ENCODE measurements around the gene UBE2I. TPM values are rescaled to one million over a fixed set of nuclear protein-coding genes. Genes with fewer than 3 reads are reported as not detected.
"Not testable (repeated sequence)": the region's sequence is repeated elsewhere in the genome, so short reads cannot be mapped to it uniquely, and the experiment has no call there.

The UBE2I gene
- total RNA-seq, 1 experiment from 2014 or later, result 198 TPM

DNA sequence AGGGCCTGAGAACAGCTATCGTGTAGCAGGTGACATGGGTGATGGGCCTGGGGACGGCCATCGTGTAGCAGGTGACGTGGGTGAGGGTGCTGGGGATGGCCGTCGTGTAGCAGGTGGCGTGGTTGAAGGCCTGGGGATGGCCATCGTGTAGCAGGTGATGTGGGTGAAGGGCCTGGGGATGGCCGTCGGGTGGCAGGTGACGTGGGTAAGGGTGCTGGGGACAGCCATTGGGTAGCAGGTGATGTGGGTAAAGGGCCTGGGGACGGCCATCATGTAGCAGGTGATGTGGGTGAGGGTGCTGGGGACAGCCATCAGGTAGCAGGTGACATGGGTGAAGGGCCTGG, 38.1 kb upstream of the UBE2I start:
- Histone ChIP-seq H3K4me1 (ENCODE audit: control insufficient read depth, insufficient read depth, low read length) (no peaks in the 10 kb centered on the region), H3K27me3 (ENCODE audit: control insufficient read depth, insufficient read depth, low read length) (no peaks in the 10 kb centered on the region), H3K9me3 (ENCODE audit: control insufficient read depth, insufficient read depth, low read depth, low read length) (no peaks in the 10 kb centered on the region), H3K27ac (ENCODE audit: low read length) (no peak overlapping the region), H3K4me3 (ENCODE audit: low read depth in 2 of 2, low read length in 2 of 2) (no peak overlapping the region), H3K36me3 (ENCODE audit: control insufficient read depth, insufficient read depth, low read length) (no peaks in the 10 kb centered on the region)
- intact Hi-C loops (cut with micrococcal nuclease; ENCODE audit: unreplicated experiment), result no loop called here
- no TSS peak for BruUV-seq (replicated peaks)
- in situ Hi-C loops (cut with HindIII; ENCODE audit: low pct_unique_long_range_greater_than_20kb, low sequenced_read_pairs), result no loop called here
- CTCF ChIA-PET, result no interaction called here
- no peak for ATAC-seq
- TF ChIP-seq POLR2AphosphoS5 (IDR thresholded peaks at IDR 0.05; ENCODE audit: low read depth, low read length) (no peak), TCF7L2 (IDR thresholded peaks at IDR 0.05; ENCODE audit: low read depth, low read length) (no peak), SIN3A (IDR thresholded peaks at IDR 0.05; ENCODE audit: borderline replicate concordance, insufficient read depth, low read depth, low read length) (no peak)
- TF ChIP-seq, protein P1, sequence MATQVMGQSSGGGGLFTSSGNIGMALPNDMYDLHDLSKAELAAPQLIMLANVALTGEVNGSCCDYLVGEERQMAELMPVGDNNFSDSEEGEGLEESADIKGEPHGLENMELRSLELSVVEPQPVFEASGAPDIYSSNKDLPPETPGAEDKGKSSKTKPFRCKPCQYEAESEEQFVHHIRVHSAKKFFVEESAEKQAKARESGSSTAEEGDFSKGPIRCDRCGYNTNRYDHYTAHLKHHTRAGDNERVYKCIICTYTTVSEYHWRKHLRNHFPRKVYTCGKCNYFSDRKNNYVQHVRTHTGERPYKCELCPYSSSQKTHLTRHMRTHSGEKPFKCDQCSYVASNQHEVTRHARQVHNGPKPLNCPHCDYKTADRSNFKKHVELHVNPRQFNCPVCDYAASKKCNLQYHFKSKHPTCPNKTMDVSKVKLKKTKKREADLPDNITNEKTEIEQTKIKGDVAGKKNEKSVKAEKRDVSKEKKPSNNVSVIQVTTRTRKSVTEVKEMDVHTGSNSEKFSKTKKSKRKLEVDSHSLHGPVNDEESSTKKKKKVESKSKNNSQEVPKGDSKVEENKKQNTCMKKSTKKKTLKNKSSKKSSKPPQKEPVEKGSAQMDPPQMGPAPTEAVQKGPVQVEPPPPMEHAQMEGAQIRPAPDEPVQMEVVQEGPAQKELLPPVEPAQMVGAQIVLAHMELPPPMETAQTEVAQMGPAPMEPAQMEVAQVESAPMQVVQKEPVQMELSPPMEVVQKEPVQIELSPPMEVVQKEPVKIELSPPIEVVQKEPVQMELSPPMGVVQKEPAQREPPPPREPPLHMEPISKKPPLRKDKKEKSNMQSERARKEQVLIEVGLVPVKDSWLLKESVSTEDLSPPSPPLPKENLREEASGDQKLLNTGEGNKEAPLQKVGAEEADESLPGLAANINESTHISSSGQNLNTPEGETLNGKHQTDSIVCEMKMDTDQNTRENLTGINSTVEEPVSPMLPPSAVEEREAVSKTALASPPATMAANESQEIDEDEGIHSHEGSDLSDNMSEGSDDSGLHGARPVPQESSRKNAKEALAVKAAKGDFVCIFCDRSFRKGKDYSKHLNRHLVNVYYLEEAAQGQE (IDR thresholded peaks at IDR 0.05; ENCODE audit: insufficient read depth in 1 of 2, low read depth in 2 of 2, low read length in 1 of 2), result no peak
- TF ChIP-seq, protein P2, sequence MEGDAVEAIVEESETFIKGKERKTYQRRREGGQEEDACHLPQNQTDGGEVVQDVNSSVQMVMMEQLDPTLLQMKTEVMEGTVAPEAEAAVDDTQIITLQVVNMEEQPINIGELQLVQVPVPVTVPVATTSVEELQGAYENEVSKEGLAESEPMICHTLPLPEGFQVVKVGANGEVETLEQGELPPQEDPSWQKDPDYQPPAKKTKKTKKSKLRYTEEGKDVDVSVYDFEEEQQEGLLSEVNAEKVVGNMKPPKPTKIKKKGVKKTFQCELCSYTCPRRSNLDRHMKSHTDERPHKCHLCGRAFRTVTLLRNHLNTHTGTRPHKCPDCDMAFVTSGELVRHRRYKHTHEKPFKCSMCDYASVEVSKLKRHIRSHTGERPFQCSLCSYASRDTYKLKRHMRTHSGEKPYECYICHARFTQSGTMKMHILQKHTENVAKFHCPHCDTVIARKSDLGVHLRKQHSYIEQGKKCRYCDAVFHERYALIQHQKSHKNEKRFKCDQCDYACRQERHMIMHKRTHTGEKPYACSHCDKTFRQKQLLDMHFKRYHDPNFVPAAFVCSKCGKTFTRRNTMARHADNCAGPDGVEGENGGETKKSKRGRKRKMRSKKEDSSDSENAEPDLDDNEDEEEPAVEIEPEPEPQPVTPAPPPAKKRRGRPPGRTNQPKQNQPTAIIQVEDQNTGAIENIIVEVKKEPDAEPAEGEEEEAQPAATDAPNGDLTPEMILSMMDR (IDR thresholded peaks at IDR 0.05), result no peak
- DNase-seq (ENCODE audit: low read depth, low spot score), result no peak
- POLR2A ChIA-PET, result interaction anchor here (0.9 kb wide), 1 partner anchor 28 kb away, joined by 3 read pairs; no protein-coding TSS in a partner anchor

DNA sequence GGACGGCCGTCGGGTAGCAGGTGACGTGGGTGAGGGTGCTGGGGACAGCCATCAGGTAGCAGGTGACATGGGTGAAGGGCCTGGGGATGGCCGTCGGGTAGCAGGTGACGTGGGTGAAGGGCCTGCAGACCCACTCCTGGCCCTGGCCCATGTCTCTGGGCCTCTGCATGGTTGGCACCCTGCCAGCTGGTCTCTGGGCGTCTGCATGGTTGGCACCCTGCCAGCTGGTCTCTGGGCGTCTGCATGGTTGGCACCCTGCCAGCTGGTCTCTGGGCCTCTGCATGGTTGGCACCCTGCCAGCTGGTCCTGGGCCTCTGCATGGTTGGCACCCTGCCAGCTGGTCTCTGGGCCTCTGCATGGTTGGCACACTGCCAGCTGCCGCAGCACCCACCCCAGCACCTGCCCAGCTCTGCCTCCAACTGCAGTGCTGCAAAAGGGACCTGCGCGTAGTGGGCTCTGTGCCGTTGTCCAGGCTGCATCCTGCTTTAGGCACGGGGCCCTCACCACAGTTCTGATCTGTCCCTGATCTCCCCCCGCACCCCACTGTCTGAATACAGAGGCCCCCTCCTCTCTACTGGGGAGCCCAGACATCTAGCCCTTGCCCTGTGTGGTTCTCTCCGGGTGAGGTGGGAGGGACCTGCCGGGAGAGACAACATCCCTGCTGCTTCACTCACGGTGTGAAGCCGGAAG, 37.6 kb upstream of the UBE2I start:
- in situ Hi-C loops (cut with HindIII; ENCODE audit: low pct_unique_long_range_greater_than_20kb, low sequenced_read_pairs); H3K4me3 ChIP-seq (ENCODE audit: low read depth in 2 of 2, low read length in 2 of 2); H3K4me1 ChIP-seq (ENCODE audit: control insufficient read depth, insufficient read depth, low read length); H3K9me3 ChIP-seq (ENCODE audit: control insufficient read depth, insufficient read depth, low read depth, low read length); DNase-seq (ENCODE audit: low read depth, low spot score); CTCF ChIA-PET; H3K27me3 ChIP-seq (ENCODE audit: control insufficient read depth, insufficient read depth, low read length); H3K27ac ChIP-seq (ENCODE audit: low read length); ATAC-seq; intact Hi-C loops (cut with micrococcal nuclease; ENCODE audit: unreplicated experiment); H3K36me3 ChIP-seq (ENCODE audit: control insufficient read depth, insufficient read depth, low read length); BruUV-seq (replicated peaks): not testable (repeated sequence)
- POLR2A ChIA-PET, result interaction anchor here (0.9 kb wide), 1 partner anchor 28 kb away, joined by 3 read pairs; no protein-coding TSS in a partner anchor

DNA sequence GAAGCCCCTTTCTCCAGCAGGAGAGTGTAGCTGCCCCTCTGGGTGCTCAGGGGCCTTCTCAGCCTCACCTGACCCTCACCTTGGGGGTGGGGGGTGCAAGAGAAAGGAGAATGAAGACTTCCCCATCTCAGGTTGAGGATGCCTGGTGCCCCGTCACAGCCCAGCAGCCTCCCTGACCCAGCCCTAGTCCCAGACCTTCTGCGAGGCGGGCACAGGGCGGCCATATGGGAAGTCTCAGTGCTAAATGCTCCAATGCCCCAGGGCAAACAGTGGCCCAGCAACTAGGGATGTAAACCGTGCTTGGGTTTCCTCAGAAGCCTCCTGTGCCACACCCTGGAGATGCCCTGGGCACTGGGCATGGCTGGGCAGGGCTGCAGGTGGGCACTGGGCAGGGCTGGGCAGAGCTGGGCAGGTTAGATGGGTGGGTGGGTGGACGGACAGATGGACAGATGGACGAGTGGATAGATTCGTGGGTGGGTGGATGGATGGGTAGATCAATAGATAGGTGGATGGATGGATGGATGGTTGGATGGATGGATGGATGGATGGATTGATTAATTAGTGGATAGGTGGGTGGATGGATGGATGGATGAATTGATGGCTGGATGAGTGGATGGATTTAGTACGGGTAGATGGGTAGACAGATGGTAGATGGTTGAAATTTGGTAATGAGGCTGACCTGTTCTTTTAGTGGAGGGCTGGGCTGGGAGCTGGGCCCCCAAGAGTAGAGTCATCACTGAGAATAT, 36.8 kb upstream of the UBE2I start:
- BruUV-seq (replicated peaks), result no TSS peak
- no peak overlapping the region for H3K27ac ChIP-seq (ENCODE audit: low read length)
- CTCF ChIA-PET, result no interaction called here
- H3K36me3 ChIP-seq (ENCODE audit: control insufficient read depth, insufficient read depth, low read length), result no peaks in the 10 kb centered on the region
- intact Hi-C loops (cut with micrococcal nuclease; ENCODE audit: unreplicated experiment), result no loop called here
- ATAC-seq (no peak), DNase-seq (ENCODE audit: low read depth, low spot score) (no peak)
- in situ Hi-C loops (cut with HindIII; ENCODE audit: low pct_unique_long_range_greater_than_20kb, low sequenced_read_pairs), result no loop called here
- H3K4me3 ChIP-seq (ENCODE audit: low read depth in 2 of 2, low read length in 2 of 2), result no peak overlapping the region
- H3K9me3 ChIP-seq (ENCODE audit: control insufficient read depth, insufficient read depth, low read depth, low read length), result no peaks in the 10 kb centered on the region
- POLR2A ChIA-PET, result no interaction called here
- no peaks in the 10 kb centered on the region for H3K27me3 ChIP-seq (ENCODE audit: control insufficient read depth, insufficient read depth, low read length)
- peaks cover under 1% of the 10 kb centered on the region; the same call in 1 of the 2 replicates for H3K4me1 ChIP-seq (ENCODE audit: control insufficient read depth, insufficient read depth, low read length)
- TF ChIP-seq, protein P2 (IDR thresholded peaks at IDR 0.05), result no peak
